ENCODE results near the gene ABCC1. TPM values are rescaled to one million over a fixed set of nuclear protein-coding genes. Genes with fewer than 3 reads are reported as not detected.

Gene ABCC1
- polyA plus RNA-seq, 3 donors: 1.4 to 23.6 (median 3.0) TPM

GRCh38 chr16:16076423-16076813 lies 127.0 kb downstream of the ABCC1 start:
- Histone ChIP-seq H3K9me3 (replicated peaks in 1 of 2; ENCODE audit: control insufficient read depth in 1 of 2, insufficient read depth in 1 of 2, low read length in 2 of 2) (no peaks in the 10 kb centered on the region), H3K4me1 (ENCODE audit: control insufficient read depth in 1 of 2, insufficient read depth in 2 of 2, low read length in 2 of 2) (peaks cover 39% of the 10 kb centered on the region in 2 donors), H3K4me2 (replicated peaks; ENCODE audit: extremely low read depth, low read length, poor library complexity, severe bottlenecking) (peak overlapping the region; percentile 66), H4K20me1 (ENCODE audit: insufficient read depth, low read length) (no peaks in the 10 kb centered on the region), H3K79me2 (ENCODE audit: insufficient read depth, low read length) (no peaks in the 10 kb centered on the region), H2AFZ (ENCODE audit: insufficient read depth, low read depth, low read length, poor library complexity, severe bottlenecking) (peak overlapping the region; percentile 63), H3K27me3 (ENCODE audit: control insufficient read depth in 2 of 2, insufficient read depth in 2 of 2, low read length in 2 of 2) (no peaks in the 10 kb centered on the region), H3K4me3 (replicated peaks in 1 of 3; ENCODE audit: low read depth in 2 of 3, low read length in 3 of 3) (peak overlapping the region in 1 of 3 experiments; percentile 54), H3K27ac (ENCODE audit: low read depth in 1 of 2, low read length in 2 of 2) (peak overlapping the region; percentile 90 to 91), H3K9ac (ENCODE audit: insufficient read depth, low read length, poor library complexity, severe bottlenecking) (peak overlapping the region; percentile 23), H3K36me3 (replicated peaks in 1 of 2; ENCODE audit: control insufficient read depth in 1 of 2, insufficient read depth in 2 of 2, low read length in 2 of 2) (peaks cover 35 to 68% of the 10 kb centered on the region in 2 donors)
- no peak for TF ChIP-seq CTCF (IDR thresholded peaks at IDR 0.05)
- H3K4me1 Mint-ChIP-seq: peaks cover 39% of the 10 kb centered on the region
- 57% methylated on average over 7 of the region's 9 CpGs for WGBS (ENCODE audit: insufficient coverage)
- H3K27me3 Mint-ChIP-seq (ENCODE audit: low read depth in 3 of 3): no peaks in the 10 kb centered on the region
- peak in 2 of 3 donors; percentile 29 to 91 for DNase-seq
- H3K27ac Mint-ChIP-seq: peak overlapping the region; percentile 93 to 99 (median 95)
- H3K36me3 Mint-ChIP-seq: peaks cover 61 to 62% of the 10 kb centered on the region in 2 donors
- intact Hi-C loops (cut with micrococcal nuclease): no loop called here
- peak overlapping the region in 1 of 2 donors; percentile 39 for H3K4me3 Mint-ChIP-seq
- H3K9me3 Mint-ChIP-seq: no peaks in the 10 kb centered on the region

GRCh38 chr16:16080465-16081065 lies 131.1 kb downstream of the ABCC1 start:
- Mint-ChIP-seq H3K4me3 (no peak overlapping the region), H3K9me3 (peaks cover 8 to 13% (median 10%) of the 10 kb centered on the region in 7 donors), H3K27ac (no peak overlapping the region), H3K4me1 (peaks cover 22% of the 10 kb centered on the region), H3K27me3 (ENCODE audit: low read depth in 3 of 3) (no peaks in the 10 kb centered on the region), H3K36me3 (peaks cover 78 to 79% of the 10 kb centered on the region in 2 donors)
- Histone ChIP-seq H3K36me3 (replicated peaks in 1 of 2; ENCODE audit: control insufficient read depth in 1 of 2, insufficient read depth in 2 of 2, low read length in 2 of 2) (peaks cover 55 to 83% of the 10 kb centered on the region in 2 donors), H3K4me1 (ENCODE audit: control insufficient read depth in 1 of 2, insufficient read depth in 2 of 2, low read length in 2 of 2) (peaks cover 18 to 24% of the 10 kb centered on the region in 2 donors), H2AFZ (ENCODE audit: insufficient read depth, low read depth, low read length, poor library complexity, severe bottlenecking) (no peak overlapping the region), H3K9me3 (replicated peaks in 1 of 2; ENCODE audit: control insufficient read depth in 1 of 2, insufficient read depth in 1 of 2, low read length in 2 of 2) (peaks cover 11 to 12% of the 10 kb centered on the region in 2 donors), H3K9ac (ENCODE audit: insufficient read depth, low read length, poor library complexity, severe bottlenecking) (no peak overlapping the region), H3K27ac (ENCODE audit: low read depth in 1 of 2, low read length in 2 of 2) (no peak overlapping the region), H3K4me3 (replicated peaks in 1 of 3; ENCODE audit: low read depth in 2 of 3, low read length in 3 of 3) (no peak overlapping the region), H3K4me2 (replicated peaks; ENCODE audit: extremely low read depth, low read length, poor library complexity, severe bottlenecking) (no peak overlapping the region), H3K27me3 (ENCODE audit: control insufficient read depth in 2 of 2, insufficient read depth in 2 of 2, low read length in 2 of 2) (no peaks in the 10 kb centered on the region), H3K79me2 (ENCODE audit: insufficient read depth, low read length) (no peaks in the 10 kb centered on the region), H4K20me1 (ENCODE audit: insufficient read depth, low read length) (no peaks in the 10 kb centered on the region)
- DNase-seq: no peak
- 95% methylated on average over 4 of the region's 10 CpGs for WGBS (ENCODE audit: insufficient coverage)
- intact Hi-C loops (cut with micrococcal nuclease): no loop called here
- TF ChIP-seq CTCF (IDR thresholded peaks at IDR 0.05): no peak
